Measurements from ENCODE around the gene SYNDIG1.

Gene SYNDIG1

DNA sequence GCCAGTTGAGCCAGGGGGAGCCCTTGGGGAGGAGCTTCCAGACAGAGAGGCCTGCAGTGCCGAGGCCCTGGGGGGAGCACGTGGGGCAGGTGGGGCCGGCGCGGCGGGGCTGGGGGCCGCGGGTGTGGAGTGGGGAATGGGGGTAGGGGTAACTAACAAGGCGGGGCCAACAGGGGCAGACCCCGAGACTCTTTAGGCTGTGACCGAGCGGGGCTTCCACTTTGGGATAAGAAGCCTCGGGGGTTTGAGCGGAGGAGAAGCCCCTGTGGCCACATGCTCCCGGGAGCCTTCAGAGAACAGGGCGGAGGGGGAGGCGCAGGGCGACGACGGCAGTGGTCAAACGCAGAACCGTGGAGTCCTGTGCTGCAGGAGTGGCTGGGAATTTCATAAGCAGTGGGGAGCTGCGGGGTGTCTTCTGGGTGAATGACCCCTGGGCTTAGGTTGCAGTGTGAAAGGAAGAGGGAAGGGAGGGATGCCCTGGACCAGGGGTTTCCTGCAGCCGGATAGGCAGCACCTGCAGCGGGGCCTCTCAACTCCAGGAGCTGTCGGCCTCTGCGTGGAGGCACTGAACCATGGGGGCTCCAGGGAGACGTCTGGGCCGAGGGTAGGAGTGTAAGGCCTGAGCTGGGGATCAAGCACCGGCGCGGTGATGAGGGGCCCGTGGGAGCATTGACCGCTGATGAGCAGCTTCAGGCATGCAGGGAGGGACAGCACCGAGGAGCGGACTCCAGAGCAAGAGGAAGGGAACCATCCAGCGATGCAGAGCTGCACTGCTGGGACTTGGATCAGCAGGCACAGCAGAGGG, 121.0 kb downstream of the SYNDIG1 start:
- TF ChIP-seq, protein P1, sequence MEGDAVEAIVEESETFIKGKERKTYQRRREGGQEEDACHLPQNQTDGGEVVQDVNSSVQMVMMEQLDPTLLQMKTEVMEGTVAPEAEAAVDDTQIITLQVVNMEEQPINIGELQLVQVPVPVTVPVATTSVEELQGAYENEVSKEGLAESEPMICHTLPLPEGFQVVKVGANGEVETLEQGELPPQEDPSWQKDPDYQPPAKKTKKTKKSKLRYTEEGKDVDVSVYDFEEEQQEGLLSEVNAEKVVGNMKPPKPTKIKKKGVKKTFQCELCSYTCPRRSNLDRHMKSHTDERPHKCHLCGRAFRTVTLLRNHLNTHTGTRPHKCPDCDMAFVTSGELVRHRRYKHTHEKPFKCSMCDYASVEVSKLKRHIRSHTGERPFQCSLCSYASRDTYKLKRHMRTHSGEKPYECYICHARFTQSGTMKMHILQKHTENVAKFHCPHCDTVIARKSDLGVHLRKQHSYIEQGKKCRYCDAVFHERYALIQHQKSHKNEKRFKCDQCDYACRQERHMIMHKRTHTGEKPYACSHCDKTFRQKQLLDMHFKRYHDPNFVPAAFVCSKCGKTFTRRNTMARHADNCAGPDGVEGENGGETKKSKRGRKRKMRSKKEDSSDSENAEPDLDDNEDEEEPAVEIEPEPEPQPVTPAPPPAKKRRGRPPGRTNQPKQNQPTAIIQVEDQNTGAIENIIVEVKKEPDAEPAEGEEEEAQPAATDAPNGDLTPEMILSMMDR (IDR thresholded peaks at IDR 0.05; ENCODE audit: low read depth, low read length, missing control alignments) = no peak
- DNase-seq (ENCODE audit: low read depth) = no peak
- no peak overlapping the region for H3K4me3 ChIP-seq (ENCODE audit: low read depth, low read length)

DNA sequence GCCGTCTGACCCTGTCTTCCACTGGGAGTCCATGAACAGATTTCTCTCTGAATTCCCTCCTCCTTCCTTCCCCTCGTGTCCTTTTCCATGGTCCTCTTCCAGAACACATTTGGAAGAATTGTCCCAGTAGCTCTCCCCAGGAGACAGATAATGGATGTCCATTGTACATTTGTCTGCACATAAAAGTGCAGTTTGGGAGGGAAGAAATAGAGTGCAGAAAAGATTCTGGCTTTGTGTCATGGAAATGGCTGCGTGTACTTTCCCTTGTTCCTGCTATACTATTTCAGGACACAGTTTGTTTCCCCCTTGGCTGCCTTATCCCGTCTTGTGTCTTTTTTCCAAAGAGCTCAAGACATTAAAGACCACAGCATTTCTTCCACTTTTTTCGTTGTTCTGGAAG, 127.6 kb downstream of the SYNDIG1 start:
- TF ChIP-seq, protein P1 (IDR thresholded peaks at IDR 0.05; ENCODE audit: low read depth, low read length, missing control alignments) = no peak
- no peak for DNase-seq (ENCODE audit: low read depth)
- no peak overlapping the region for H3K4me3 ChIP-seq (ENCODE audit: low read depth, low read length)

DNA sequence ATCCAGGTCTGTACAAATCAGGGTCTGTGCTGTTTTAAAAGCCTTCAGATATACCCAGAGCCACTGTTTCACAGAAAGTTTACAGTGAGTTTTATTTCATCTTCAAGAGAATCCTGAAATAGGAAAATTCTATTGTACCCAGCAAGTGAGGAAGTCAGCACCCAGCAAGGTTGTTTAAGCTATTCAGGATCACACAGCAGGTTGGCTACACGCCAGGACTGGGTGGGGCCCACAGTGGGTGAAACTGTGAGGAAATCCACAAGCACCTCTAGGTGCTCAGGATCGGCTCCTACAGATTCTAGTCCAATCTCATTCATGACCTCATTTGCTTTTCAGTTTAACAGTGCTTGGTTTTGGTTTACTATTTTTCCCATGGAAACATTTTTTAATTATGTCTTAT, 128.9 kb downstream of the SYNDIG1 start:
- H3K4me3 ChIP-seq (ENCODE audit: low read depth, low read length) = no peak overlapping the region
- TF ChIP-seq, protein P1 (IDR thresholded peaks at IDR 0.05; ENCODE audit: low read depth, low read length, missing control alignments) = no peak
- DNase-seq (ENCODE audit: low read depth) = no peak

DNA sequence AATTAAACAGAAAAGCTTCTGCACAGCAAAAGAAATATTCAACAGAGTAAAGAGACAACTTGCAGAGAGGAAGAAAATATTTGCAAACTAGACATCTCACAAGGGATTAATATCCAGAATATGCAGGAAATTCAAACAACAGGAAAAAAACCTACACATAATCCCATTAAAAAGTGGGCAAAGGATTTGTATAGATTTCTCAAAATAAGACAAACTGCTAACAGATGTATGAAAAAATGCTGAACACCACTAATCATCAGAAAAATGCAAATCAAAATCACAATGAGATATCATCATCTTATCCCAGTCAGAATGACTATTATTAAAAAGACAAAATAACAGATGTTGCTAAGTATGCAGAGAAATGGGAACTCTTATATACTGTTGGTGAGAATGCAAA, 129.6 kb downstream of the SYNDIG1 start:
- no peak overlapping the region for H3K4me3 ChIP-seq (ENCODE audit: low read depth, low read length)
- no peak for DNase-seq (ENCODE audit: low read depth)
- TF ChIP-seq, protein P1 (IDR thresholded peaks at IDR 0.05; ENCODE audit: low read depth, low read length, missing control alignments) = no peak

DNA sequence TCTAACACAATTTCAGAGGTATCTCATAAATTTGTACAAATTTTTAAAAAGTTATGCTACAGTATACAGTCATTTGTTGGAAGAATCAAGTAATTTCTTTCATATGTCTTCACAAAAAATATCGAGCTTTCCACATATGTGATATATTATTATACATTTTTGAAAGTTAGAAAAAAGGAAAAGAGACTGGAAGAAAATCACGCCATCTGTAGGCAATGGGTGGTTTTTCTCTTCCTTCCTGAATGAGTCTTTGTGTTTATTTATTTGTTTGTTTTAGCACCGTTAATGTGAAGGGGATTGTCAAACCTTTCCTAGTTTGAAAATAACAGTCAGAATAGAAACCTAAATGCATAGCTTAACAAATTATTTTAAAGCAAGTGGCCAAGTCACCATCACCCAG, 130.6 kb downstream of the SYNDIG1 start:
- TF ChIP-seq, protein P1 (IDR thresholded peaks at IDR 0.05; ENCODE audit: low read depth, low read length, missing control alignments) = no peak
- H3K4me3 ChIP-seq (ENCODE audit: low read depth, low read length) = no peak overlapping the region
- no peak for DNase-seq (ENCODE audit: low read depth)

DNA sequence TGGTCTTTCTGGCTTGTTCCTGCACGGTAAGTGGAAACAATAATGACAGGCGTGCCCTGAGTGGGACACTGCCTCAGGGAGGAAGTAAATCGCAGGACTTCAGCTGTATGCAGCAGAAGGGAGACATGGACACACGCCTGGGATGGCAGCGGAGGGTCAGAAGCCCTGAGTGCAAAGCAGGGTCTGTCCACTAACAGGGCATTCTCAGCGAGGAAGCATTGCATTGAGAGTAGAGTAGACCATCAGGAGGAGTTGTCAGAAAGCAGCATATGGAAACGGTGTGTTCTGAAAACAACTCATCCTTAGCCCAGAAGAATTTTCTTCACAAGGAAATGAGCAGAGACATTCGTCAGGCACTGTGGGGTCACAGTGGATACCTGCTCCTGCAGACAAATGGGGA, 134.0 kb downstream of the SYNDIG1 start:
- H3K4me3 ChIP-seq (ENCODE audit: low read depth, low read length) = no peak overlapping the region
- TF ChIP-seq, protein P1 (IDR thresholded peaks at IDR 0.05; ENCODE audit: low read depth, low read length, missing control alignments) = no peak
- DNase-seq (ENCODE audit: low read depth) = no peak
